ENCODE data around the gene CYP46A1. TPM values are rescaled to one million over a fixed set of nuclear protein-coding genes. Genes with fewer than 3 reads are reported as not detected.

CYP46A1 gene
- total RNA-seq, 1 donor from 2014 or later: 1.9 TPM

- Mint-ChIP-seq H3K4me1 (peaks cover 50% of the 10 kb centered on the region), H3K36me3 (no peaks in the 10 kb centered on the region), H3K9me3 (no peaks in the 10 kb centered on the region), H3K27ac (no peak overlapping the region), H3K27me3 (ENCODE audit: low read depth) (peaks cover 36% of the 10 kb centered on the region), H3K4me3 (no peak overlapping the region)
- DNase-seq (ENCODE audit: low spot score in 2 of 2, unreplicated experiment in 2 of 2): no peak
- no peak for TF ChIP-seq CTCF (IDR thresholded peaks at IDR 0.05; ENCODE audit: unreplicated experiment)
These were observed 63.1 kb downstream of the CYP46A1 start for GRCh38 chr14:99747167-99747566.

- Mint-ChIP-seq H3K27me3 (ENCODE audit: low read depth) (peaks cover 31% of the 10 kb centered on the region), H3K4me3 (no peak overlapping the region), H3K9me3 (no peaks in the 10 kb centered on the region), H3K36me3 (no peaks in the 10 kb centered on the region), H3K27ac (no peak overlapping the region), H3K4me1 (peaks cover 56% of the 10 kb centered on the region)
- no peak for DNase-seq (ENCODE audit: low spot score in 2 of 2, unreplicated experiment in 2 of 2)
- no peak for TF ChIP-seq CTCF (IDR thresholded peaks at IDR 0.05; ENCODE audit: unreplicated experiment)
These were observed 63.7 kb downstream of the CYP46A1 start for GRCh38 chr14:99747582-99748330.

- Mint-ChIP-seq H3K4me3 (no peak overlapping the region), H3K27ac (no peak overlapping the region), H3K27me3 (ENCODE audit: low read depth) (peaks cover 30% of the 10 kb centered on the region), H3K36me3 (no peaks in the 10 kb centered on the region), H3K9me3 (no peaks in the 10 kb centered on the region), H3K4me1 (peaks cover 62% of the 10 kb centered on the region)
- no peak for DNase-seq (ENCODE audit: low spot score in 2 of 2, unreplicated experiment in 2 of 2)
- TF ChIP-seq CTCF (IDR thresholded peaks at IDR 0.05; ENCODE audit: unreplicated experiment): no peak
These were observed 64.4 kb downstream of the CYP46A1 start for GRCh38 chr14:99748529-99748928.

GRCh38 chr14:99749142-99749541, 65.0 kb downstream of the CYP46A1 start:
- Mint-ChIP-seq H3K4me1 (peaks cover 62% of the 10 kb centered on the region), H3K27me3 (ENCODE audit: low read depth) (peaks cover 26% of the 10 kb centered on the region), H3K4me3 (no peak overlapping the region), H3K36me3 (no peaks in the 10 kb centered on the region), H3K9me3 (no peaks in the 10 kb centered on the region), H3K27ac (no peak overlapping the region)
- TF ChIP-seq CTCF (IDR thresholded peaks at IDR 0.05; ENCODE audit: unreplicated experiment): peak; percentile 32
- no peak for DNase-seq (ENCODE audit: low spot score in 2 of 2, unreplicated experiment in 2 of 2)

GRCh38 chr14:99749763-99750715, 65.9 kb downstream of the CYP46A1 start:
- Mint-ChIP-seq H3K9me3 (no peaks in the 10 kb centered on the region), H3K4me3 (no peak overlapping the region), H3K4me1 (peaks cover 55% of the 10 kb centered on the region), H3K27ac (peak overlapping the region; percentile 57), H3K36me3 (no peaks in the 10 kb centered on the region), H3K27me3 (ENCODE audit: low read depth) (peaks cover 22% of the 10 kb centered on the region)
- no peak for TF ChIP-seq CTCF (IDR thresholded peaks at IDR 0.05; ENCODE audit: unreplicated experiment)
- no peak for DNase-seq (ENCODE audit: low spot score in 2 of 2, unreplicated experiment in 2 of 2)
